GM18520 (cell line): ENCODE results near the gene GRPR.

ENCODE experiments used
- ATAC-seq: cut with Tn5 transposase; IDR thresholded peaks from one replicate; pipeline ENCODE4 v1.9.1; 2021; ENCODE audit not compliant: unreplicated experiment

GRPR gene

DNA sequence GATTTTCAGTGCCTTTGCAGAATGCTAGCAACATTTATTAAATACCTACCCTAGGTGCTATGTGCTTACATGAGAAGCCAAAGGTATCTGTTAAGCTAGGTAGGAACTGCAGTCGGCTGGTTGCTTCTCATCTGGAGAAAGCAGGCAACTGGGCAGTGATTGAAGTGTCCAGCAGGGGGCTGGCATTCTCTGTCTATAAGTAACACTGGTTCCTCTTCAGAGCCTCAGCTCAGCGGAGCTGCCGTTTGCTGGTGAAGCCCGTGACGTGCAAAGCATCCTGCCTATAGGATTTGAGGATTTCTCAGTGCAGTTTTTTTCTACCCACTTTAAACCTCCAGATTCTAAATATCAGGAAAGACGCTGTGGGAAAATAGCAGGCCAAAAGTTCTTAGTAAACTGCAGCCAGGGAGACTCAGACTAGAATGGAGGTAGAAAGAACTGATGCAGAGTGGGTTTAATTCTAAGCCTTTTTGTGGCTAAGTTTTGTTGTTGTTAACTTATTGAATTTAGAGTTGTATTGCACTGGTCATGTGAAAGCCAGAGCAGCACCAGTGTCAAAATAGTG is at the start of gene GRPR:
GRPR (plus strand) TSS at position 344 of the 565 bp plus-strand sequence. CDS start 389 bp downstream, outside the sequence.
- peak; percentile 57 for ATAC-seq

DNA sequence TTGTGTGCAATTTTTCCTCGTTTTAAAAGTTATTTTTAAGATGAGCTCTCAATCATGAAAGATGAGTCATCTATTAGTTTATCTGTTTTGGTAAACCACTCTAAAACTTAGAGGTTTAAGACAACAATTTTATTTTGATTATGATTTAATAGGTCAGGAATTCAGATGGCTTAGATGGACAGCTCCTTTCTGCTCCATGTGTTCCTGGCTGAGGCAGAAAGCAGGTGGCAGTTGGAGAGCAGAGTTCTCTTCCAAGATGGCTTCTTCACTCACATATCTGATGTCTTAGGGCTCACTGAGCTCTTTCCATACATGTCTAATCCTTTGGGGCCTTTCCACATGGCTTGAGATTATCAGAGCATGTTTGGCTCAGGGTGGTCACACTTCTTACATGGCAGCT is 48.3 kb upstream of the GRPR start:
- ATAC-seq: no peak

DNA sequence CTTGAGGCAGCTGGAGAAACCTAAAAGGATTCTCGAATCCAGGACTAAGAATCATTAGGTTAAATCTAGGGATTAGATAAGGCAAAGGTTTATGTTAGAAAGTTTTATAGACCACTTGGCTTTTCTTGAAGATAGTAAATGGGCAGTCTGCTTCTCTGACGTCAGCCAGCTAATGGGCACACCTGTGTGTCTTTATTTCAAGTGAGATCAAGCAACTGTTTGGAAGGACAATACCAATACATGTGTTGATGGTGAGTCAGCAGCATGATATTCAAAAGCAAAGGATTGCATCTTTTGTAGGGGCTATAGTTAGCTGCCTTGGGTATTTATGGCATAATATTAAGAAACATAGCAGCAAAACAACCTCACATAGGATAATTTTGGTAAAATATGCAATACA is 46.5 kb upstream of the GRPR start:
- no peak for ATAC-seq

DNA sequence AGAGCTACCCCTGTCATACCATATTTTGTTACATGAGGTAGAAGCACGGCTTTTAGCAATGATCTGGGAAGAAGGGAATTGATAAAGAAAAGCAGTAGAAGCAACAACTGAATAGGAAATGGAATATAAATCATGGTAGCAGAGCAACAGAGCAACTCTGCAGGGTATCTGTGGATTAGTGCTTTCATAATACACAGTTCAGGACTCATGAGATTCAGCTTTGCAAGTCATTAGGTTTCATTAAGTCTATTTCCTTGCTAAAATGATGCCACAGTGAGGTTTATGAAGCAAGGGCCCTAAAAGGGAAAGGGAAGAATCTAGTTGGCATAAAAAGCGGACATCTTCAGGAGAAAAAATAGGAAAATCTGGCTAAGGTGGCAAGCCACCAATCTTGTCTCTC is 45.6 kb upstream of the GRPR start:
- ATAC-seq: no peak

DNA sequence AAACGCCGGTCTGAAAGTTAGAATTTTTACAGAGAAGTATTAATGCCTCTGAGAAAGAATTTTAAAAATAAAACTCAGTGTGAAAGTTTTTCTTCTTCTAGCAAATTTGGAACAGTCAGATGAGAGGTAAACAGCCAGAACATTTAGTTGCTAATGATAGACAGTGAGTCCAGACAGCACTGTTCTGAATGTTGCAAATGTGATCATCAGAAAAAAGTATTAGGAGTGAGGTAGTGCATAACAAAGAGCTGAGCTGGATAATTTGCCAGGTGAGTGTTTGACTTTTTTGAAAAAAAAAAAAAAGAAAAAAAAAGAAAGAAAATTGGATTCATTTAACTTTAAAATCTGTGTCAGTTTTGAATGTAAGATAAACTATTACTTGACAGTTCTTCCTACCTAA is 42.0 kb upstream of the GRPR start:
- no peak for ATAC-seq

DNA sequence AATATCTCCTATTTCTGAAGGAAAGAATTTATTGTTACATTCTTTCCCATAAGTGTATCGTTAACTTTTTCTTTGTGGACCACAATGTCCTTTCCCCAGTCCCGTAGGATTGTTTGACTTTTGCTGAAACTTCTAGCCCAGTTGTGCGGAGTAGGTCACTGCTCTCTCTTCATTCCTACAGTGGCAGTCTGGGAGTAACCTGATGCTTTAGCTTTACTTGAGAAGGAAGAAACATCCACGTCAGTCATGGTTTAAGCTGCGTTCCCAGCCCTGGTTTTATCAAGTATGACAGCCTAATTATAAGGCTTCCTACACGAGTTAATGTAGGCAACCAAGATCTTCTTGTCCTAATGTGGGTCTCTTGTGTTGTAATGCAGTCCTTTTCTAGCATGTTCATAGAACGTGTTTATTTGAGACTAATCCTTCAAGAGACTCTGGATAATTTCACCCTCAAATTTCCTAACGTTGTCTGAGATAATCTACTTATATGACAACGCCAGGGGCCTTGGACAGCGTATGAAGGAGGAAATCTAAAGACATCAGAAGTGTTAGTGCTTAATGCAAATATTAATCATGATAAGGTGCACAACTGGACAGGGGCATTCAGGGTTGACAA is 40.8 kb upstream of the GRPR start:
- no peak for ATAC-seq

DNA sequence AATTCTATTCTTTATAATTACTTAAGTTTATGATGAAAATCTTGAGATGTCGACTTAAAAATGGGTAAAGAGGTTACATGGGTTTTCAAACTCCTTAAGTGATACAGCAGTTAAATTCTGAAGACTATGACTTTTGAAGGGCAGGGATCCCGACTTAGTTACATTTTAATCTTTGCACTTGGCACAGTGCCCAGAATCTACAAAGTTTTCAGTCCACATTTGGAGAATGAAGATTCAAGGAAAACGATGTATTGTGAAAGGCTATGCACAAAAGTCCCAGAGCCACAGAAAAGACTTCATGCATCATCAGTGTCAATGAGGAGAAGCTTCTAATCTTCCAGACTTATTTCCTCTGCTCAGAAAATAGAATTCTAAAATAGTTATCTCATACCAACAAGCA is 36.3 kb upstream of the GRPR start:
- no peak for ATAC-seq

DNA sequence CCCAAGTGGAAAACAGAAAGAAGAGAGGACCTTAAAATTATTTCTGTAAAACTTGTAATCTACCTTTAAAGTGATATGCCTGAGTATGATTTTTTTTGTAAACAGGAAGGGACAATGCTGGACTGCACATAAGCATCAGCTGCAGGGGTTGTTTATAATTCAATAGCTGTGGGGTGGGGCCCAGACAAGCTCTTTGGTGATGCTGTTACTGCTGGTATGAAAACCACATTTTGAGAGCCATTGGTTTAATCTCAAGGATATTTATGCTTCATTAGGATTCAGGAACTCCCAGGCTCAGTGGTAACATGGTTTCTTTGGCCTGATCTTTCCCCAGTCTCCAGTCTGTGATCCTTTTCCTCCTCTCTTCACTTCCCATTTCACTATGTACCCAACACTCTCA is 34.3 kb upstream of the GRPR start:
- ATAC-seq: no peak

DNA sequence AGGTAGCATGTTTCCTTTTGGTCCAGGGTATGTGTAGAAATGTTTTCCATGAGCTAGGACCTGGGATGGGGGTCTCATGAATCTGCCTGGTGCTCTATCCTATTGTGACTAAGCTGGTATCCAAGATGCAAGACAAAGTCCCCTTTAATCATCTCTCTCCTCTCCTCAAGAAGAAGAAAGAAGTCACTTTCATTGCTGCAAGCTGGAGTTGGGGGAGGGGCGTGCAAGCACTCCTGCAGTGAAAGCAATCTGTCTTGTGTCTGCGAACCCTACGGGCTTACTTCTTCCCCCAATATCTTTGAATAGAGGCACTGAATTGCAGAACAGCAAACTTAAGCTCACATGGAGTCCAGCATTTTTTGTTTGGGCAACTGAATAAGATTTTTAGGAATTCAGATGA is 27.2 kb upstream of the GRPR start:
- no peak for ATAC-seq

DNA sequence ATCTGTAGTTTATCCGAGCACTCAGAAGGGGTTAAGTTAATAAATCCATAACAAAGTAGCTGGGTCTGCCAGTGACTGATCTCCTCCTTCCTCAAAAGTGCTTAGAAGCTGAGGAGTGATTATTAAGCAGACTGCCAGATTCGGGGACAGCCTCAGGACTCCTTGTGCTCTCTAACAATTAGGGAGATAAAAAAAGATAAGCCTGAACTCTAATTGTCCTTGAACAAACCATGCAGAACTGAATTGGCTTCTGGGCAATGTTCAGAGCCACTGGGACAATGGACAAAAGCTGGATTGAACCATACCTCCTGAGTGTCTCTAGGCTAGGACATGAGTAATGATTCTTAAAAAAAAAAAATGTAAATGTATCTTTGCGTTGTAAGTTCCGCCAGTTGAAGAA is 22.7 kb upstream of the GRPR start:
- ATAC-seq: no peak

DNA sequence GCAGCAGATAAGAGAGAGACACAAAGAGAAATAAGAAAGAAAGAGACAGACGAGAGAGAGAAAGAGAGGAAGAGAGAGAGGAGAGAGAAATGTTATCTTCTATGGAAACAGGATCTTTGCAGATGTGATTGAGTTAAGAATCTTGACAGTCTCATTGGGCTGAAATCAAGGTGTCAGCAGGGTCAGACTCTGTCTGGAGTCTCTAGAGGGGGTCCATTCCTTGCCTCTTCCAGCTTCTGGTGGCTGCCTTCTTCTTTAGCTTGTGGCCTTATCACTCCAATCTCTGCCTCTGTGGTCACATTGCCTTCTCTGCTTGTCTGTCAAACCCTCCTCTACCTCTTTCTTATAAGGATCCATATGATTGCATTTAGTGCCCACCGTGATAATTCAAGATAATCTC is 21.8 kb upstream of the GRPR start:
- no peak for ATAC-seq

DNA sequence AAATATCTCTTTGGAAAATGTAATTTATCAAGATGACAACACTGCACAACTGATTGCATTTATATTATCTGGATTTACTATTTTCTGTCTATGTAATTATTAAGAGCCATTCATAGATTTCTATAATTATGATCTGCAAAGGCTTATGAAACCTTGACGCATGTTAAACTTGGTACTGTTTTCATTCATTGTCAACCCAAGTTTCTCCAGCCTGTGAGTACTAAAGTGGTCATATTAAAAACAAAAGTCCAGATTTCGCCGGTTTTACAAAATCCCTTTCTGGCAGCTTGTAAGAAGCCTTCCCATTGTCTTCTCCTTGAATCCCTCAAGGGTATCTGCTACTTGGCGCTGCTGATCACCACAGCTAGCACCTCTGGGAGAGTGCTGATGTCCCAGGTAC is 19.7 kb upstream of the GRPR start:
- ATAC-seq: no peak

DNA sequence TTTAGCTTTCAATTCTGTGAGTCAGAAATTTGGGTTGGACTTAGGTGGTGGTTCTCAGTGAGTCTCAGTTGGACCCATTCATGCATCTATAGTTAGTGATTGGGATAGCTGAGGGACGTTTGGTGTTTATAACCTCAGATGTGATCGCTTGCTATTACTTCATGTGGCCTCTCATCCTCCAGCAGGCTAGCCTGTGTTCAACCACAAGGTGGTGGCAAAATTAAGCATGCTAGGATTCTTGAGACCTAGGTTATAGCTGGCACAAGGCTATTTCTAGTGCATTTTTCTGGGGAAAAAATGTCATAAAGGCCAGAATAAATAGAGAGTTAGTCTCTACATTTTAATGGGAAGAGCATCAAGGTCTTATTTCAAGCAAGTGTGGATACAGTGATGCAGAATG is 10.9 kb upstream of the GRPR start:
- no peak for ATAC-seq

DNA sequence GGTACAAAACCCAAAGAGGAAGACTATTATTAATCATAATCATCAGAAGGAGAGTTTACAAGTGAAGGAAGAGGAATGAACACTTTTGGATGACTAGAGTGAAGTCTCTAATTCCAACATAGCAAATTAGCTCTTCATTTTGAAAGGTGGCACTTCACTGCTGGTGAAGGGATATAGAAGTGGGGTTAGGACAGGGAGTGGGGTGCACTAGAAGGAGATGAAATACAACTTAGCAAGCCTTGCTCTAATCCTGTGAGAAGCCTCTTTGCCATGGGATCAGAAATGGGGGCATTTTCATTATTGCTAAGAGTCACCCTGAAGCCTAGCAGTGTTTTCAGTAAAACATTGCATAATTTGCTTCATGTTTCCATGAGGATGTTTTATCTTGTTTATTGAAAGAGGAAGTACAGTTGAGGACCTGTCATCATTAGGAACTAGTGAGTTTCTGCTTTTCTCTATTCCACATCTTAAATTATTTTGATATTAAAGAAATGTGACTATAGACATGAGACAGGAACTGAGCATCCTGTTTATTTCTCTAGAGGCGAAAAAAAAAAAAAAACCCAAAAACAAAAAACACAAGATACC is 9.3 kb upstream of the GRPR start:
- no peak for ATAC-seq

DNA sequence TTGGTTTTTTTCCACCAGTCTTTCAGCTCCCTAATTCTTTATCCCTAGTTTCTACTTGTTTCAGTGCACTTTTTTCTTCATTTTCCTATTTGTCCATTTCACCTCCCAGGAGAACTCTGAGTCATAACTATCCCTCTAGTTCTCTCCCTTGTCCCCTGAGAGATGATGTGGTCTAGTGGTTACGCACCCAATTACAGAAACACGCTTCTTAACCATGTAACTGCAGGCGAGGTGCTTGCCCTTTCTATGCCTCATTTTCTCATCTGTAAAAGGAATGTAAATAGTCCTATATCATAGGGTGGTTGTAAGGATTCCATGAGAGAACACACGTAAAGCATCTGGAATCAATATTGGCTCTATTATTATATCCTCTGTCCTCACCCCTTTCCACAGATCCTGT is 8.8 kb upstream of the GRPR start:
- ATAC-seq: no peak

DNA sequence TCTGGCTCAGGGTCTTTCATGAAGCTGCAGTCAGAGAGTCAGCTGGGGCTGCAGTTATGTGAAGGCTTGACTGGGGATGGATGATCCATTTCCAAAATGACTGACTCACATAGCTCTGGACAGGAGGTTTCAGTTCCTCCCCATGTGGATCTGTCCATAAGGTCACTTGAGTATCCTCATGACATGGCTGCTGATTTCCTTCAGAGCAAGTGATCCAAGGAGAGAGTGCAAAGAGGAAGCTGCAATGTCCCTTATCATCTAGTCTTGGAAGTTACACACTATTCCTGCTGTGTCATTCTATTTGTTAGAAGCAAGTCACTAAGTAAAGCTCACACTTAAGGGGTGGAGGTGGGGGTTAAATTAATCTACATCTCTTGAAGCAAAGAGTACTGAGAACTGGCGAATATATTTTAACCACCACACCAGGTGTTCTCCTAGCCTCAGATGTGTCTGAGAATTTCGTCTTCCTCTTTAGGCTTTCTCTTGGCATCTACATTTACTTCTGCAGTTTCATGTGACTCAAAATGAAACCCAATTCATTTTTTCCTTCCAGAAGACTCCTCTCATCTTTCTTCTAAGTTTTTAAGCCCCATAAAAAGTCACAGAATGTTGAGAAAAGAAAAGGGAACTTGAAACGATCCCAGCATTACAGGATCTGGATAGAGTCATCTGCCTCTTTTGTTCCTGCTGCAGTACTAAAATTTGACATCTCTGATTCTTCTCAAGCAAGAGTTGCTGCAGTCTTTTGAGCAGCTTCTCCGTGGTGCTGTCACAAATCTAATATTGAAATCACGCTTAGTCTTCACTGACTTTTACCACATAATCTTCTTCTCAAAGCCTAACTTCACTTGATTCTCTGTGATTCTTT is 3.8 kb upstream of the GRPR start:
- peak; percentile 73 for ATAC-seq

DNA sequence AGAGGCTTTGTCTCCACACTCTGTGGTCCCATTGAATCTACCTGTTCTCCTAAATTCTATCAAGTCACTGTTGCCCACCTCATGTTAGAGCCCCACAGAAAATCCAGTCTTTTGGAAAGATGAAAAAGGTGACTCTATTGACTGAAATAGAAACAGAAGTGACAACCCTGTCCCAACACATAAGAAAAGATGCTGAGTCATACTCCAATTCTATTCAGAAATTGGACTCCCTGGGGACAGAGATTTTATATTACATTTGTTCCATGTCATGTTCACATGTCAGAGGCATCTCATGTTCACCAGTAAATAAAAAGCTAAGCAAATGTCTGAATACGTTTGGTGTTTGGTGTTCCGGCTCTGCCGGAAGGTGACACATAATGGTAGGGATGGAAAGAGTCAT is 2.9 kb upstream of the GRPR start:
- ATAC-seq: no peak

DNA sequence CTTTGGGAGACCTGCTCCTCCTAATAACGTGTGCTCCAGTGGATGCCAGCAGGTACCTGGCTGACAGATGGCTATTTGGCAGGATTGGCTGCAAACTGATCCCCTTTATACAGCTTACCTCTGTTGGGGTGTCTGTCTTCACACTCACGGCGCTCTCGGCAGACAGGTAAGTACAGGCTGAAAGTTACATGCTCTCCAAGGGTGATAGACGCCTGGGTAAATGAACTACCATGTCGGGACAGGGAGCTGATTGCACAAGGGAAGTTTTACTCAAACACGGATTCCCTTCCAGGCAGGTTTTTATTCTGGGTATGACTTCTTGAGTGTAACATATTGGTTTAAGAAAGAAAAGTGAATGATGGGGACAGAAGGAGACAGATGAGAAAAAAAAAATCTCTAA is 836 bp downstream of the GRPR start:
- no peak for ATAC-seq

DNA sequence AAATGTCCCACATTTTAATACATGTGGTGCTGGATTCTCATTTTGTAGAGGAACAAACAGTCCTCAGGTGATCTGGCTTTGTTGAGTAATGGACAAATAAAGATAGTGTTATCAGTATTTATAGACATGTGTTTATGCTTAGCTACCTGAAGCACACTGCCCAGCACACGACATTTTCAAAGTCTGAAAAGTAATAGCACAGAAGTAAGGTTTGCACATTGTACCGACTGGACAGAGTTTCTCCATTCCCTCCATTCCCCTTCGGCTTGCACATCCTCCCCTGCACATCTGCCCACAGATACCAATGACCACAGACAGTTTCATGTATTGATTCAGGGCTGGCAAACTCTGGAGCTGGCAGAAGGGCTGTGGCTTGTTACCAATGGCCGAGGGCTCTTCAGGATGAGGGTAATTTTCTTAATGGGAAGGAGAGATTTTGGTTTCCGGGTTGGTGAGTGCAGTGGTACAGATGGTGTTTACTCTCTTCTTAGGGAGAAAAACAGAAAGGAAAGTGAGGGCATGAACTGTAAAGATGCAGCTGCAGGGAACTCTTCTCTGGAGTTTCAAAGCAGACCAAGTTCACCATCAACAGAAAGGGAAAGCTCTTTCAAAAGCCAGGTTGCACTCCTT is 2.3 kb downstream of the GRPR start:
- ATAC-seq: no peak

DNA sequence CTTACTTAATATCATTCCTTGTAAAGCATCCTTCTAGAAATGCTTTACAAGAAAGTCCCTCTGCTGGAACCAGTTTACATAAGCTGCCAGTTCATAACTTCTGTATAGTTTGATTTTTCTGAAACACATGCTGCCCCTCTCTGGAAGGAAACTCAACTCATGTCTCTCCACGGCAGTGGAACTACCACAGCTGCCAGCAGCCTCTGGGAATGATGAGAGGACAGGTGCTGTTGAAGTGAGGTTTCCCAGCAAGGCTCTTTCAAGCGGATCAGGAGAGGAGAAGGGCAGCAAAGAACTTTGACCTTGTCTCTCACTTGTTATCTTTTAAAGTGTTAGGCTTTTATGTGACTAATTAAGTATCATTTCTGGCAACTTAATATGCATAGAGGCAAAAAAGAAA is 7.3 kb downstream of the GRPR start:
- no peak for ATAC-seq

DNA sequence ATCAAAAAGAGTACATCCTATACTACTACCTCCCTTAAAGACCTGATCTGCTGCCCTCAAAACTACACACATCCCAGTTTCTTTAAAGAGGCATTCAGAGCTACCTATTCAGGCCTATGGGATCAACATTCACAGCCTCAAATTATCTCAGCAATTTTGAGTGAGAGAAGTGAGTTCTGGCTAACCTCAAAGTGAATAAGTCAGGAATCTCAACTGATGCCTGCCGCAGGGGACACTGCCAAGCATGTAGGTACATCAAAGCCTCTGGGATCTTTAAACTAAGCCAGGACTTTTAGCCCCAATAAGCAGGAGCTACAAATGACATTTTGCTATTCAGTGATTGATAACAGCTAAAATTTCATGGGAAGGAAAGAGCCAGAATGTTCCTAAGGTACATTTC is 11.6 kb downstream of the GRPR start:
- ATAC-seq: no peak

DNA sequence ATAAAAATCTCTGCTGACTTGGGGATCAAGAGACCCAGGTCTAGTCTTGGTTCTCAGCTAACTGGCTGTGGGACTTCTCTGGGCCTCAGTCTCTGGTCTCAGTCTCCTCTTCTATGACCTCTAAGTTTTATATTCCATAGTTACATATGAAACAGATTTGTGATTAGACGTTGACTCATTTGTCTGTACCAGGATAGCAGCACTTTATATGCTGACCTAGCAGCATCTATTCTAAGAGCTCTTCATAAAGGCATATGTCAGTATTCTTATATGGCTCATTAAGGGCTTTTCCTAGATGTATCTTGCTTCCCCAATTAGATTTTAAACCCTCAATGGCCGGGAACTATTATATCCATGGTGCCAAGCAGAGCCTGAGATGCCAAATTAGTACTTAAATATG is 12.7 kb downstream of the GRPR start:
- no peak for ATAC-seq
